HepG2 (cell line): Measurements from ENCODE around the gene EPB41L5. TPM values are rescaled to one million over a fixed set of nuclear protein-coding genes. Genes with fewer than 3 reads are reported as not detected.

Source experiments
- ARID5B ChIP-seq: IDR thresholded peaks from 2 replicates; pipeline ENCODE4 v1.4.0; 2020; ENCODE audit warnings: mild to moderate bottlenecking, missing genetic modification reagents
- E2F1 ChIP-seq: sonication (generic); formaldehyde crosslinking; IDR thresholded peaks from 2 replicates; pipeline ENCODE4 v1.5.0; 2020; ENCODE audit warnings: missing genetic modification reagents
- HINFP ChIP-seq: sonication (generic); formaldehyde crosslinking; IDR thresholded peaks from 2 replicates; pipeline ENCODE4 v1.4.0; 2020; ENCODE audit warnings: low read depth, mild to moderate bottlenecking, missing genetic modification reagents
- KLF6 ChIP-seq: IDR thresholded peaks from 2 replicates; pipeline ENCODE4 v1.8.0; 2016; ENCODE audit warnings: missing biosample characterization, missing genetic modification reagents
- MBD4 ChIP-seq: IDR thresholded peaks from 2 replicates; pipeline ENCODE4 v1.6.1; 2012; ENCODE audit warnings: low read length, inconsistent platforms, borderline replicate concordance
- MTA1 ChIP-seq: sonication (generic); formaldehyde crosslinking; IDR thresholded peaks from 2 replicates; pipeline ENCODE4 v1.4.0; 2020; ENCODE audit warnings: missing genetic modification reagents, mild to moderate bottlenecking, borderline replicate concordance
- REL ChIP-seq: sonication (generic); formaldehyde crosslinking; conservative IDR thresholded peaks from 2 replicates; pipeline ENCODE4 v1.8.0; 2022; ENCODE audit warnings: mild to moderate bottlenecking, missing genetic modification reagents, moderate library complexity
- SNAPC5 ChIP-seq: sonication (generic); formaldehyde crosslinking; IDR thresholded peaks from 2 replicates; pipeline ENCODE4 v1.8.1; 2023; ENCODE audit warnings: mild to moderate bottlenecking, missing genetic modification reagents, borderline replicate concordance
- SOX13 ChIP-seq, 3 experiments: fragments of 450-650 bp in 1 of 3; sonication (generic) in 1 of 3; formaldehyde crosslinking in 1 of 3; IDR thresholded peaks in 2 of 3; conservative IDR thresholded peaks in 1 of 3; 2 replicates each; pipeline versions ENCODE4 v1.5.0 to v1.6.1; 2016 to 2020; ENCODE audit warnings: antibody characterized with exemption in 1 of 3, mild to moderate bottlenecking in 1 of 3, missing compliant biosample characterization in 1 of 3, missing genetic modification reagents in 1 of 3, moderate library complexity in 1 of 3
- THRA ChIP-seq: sonication (generic); formaldehyde crosslinking; IDR thresholded peaks from 2 replicates; pipeline ENCODE4 v1.4.0; 2020; ENCODE audit warnings: missing genetic modification reagents, borderline replicate concordance
- ZNF142 ChIP-seq: sonication (generic); formaldehyde crosslinking; IDR thresholded peaks from 2 replicates; pipeline ENCODE4 v1.4.0; 2020; ENCODE audit warnings: missing genetic modification reagents
- polyA plus RNA-seq, 8 experiments: library from polyadenylated mRNA; depleted of rRNA in 3 of 8; stranded (reverse) in 7 of 8; unstranded in 1 of 8; fragments of >200 nt; fragmentation: Illumina TruSeq in 4 of 8; extraction: Trizol in 4 of 8; gene quantifications; 2 replicates each; pipeline versions ENCODE4 v1.2.1 to v1.2.3, GENCODE V29; 2011 to 2016; ENCODE audit warnings: low read depth in 4 of 8, missing spikeins in 1 of 8, mixed read lengths in 1 of 8; ENCODE audit not compliant: insufficient read depth in 1 of 8
- total RNA-seq, 5 experiments: library from RNA; depleted of rRNA; stranded (reverse); fragments of >200 nt; fragmentation: Illumina TruSeq; extraction: Trizol; gene quantifications; 2 replicates each; pipeline ENCODE4 v1.2.3, GENCODE V29; 2016; ENCODE audit warnings: low read depth in 1 of 5

EPB41L5 gene
- total and polyA plus RNA-seq, 2 of the 13 experiments (the other 11 are each of a cell fraction or from before 2014, with no cell fraction given), result 40.5 to 47.5 TPM

GRCh38 chr2:120227111-120227991 lies 214.5 kb downstream of the EPB41L5 start (continued):
- TF ChIP-seq SOX13 (IDR thresholded peaks at IDR 0.05) (no peak; the same call in 1 of the 2 replicates), SOX13 (CRISPR knock-in tag; conservative IDR thresholded peaks at IDR 0.05 in 1 of 2, IDR thresholded peaks at IDR 0.05 in 1 of 2) (peak in 1 of 2 experiments; percentile 54; a peak in 1 of 4 replicates), THRA (peak; percentile 10; the same call in 1 of the 2 replicates), MBD4 (no peak), REL (0 out of 2 replicates have a peak, but pooled peaks have one; percentile 35), HINFP (CRISPR knock-in tag) (0 out of 2 replicates have a peak, but pooled peaks have one; percentile 38), KLF6 (CRISPR knock-in tag) (no peak), E2F1 (no peak), SNAPC5 (CRISPR knock-in tag) (no peak), ARID5B (CRISPR knock-in tag) (0 out of 2 replicates have a peak, but pooled peaks have one; percentile 36), MTA1 (CRISPR knock-in tag) (0 out of 2 replicates have a peak, but pooled peaks have one; percentile 19), ZNF142 (no peak)
